Measurements from ENCODE around the gene YEATS2.
A peak's percentile ranks its signal among the peaks of the same experiment; 100 is the strongest.

The YEATS2 gene

GRCh38 chr3:183822631-183823030, 125.0 kb downstream of the YEATS2 start:
- no peak for TF ChIP-seq L3MBTL2 (conservative IDR thresholded peaks at IDR 0.05)
- no peak for TF ChIP-seq ZNF384 (IDR thresholded peaks at IDR 0.05)
- TF ChIP-seq PKNOX1 (IDR thresholded peaks at IDR 0.05), result no peak
- no peak for TF ChIP-seq BHLHE40 (IDR thresholded peaks at IDR 0.05; ENCODE audit: borderline replicate concordance)
- no peak for TF ChIP-seq FOXA1 (IDR thresholded peaks at IDR 0.05)
- TF ChIP-seq SUZ12 (IDR thresholded peaks at IDR 0.05), result no peak
- no peak for TF ChIP-seq FOXM1 (IDR thresholded peaks at IDR 0.05; ENCODE audit: borderline replicate concordance)
- TF ChIP-seq LEF1 (IDR thresholded peaks at IDR 0.05; ENCODE audit: borderline replicate concordance), result no peak
- TF ChIP-seq CTBP1 (IDR thresholded peaks at IDR 0.05; ENCODE audit: borderline replicate concordance), result no peak
- no peak for TF ChIP-seq FOXK2 (IDR thresholded peaks at IDR 0.05)
- TF ChIP-seq TARDBP (IDR thresholded peaks at IDR 0.05), result no peak
- no peak for TF ChIP-seq NFRKB (IDR thresholded peaks at IDR 0.05)
- no peak for TF ChIP-seq HDGF (IDR thresholded peaks at IDR 0.05; ENCODE audit: borderline replicate concordance)
- no peak for TF ChIP-seq ARNT (IDR thresholded peaks at IDR 0.05)
- TF ChIP-seq ELF4 (IDR thresholded peaks at IDR 0.05), result no peak
- ChIA-PET POLR2A (no interaction called here), CTCF (no interaction called here)
- no peak for DNase-seq (ENCODE audit: extremely low spot score)

- DNase-seq (ENCODE audit: extremely low spot score), result no peak
- POLR2A ChIA-PET, result no interaction called here
- CTCF ChIA-PET, result interaction anchor here (1.1 kb wide), 1 partner anchor 24 kb away, joined by 5 read pairs; no protein-coding TSS in a partner anchor
- TF ChIP-seq SUZ12 (IDR thresholded peaks at IDR 0.05), result no peak
- TF ChIP-seq PKNOX1 (IDR thresholded peaks at IDR 0.05), result no peak
- no peak for TF ChIP-seq BHLHE40 (IDR thresholded peaks at IDR 0.05; ENCODE audit: borderline replicate concordance)
- no peak for TF ChIP-seq TARDBP (IDR thresholded peaks at IDR 0.05)
- no peak for TF ChIP-seq FOXK2 (IDR thresholded peaks at IDR 0.05)
- no peak for TF ChIP-seq ZNF384 (IDR thresholded peaks at IDR 0.05)
Measured at GRCh38 chr3:183823963-183824362, 126.4 kb downstream of the YEATS2 start.

GRCh38 chr3:183824761-183825455, 127.3 kb downstream of the YEATS2 start:
- no peak for TF ChIP-seq SUZ12 (IDR thresholded peaks at IDR 0.05)
- ChIA-PET CTCF (interaction anchor here (0.8 kb wide), 1 partner anchor 24 kb away, joined by 4 read pairs; no protein-coding TSS in a partner anchor), POLR2A (interaction anchor here (1.7 kb wide), 1 partner anchor 60 kb away, joined by 7 read pairs; the partner anchor contains the start of gene PARL)
- DNase-seq (ENCODE audit: extremely low spot score), result peak; percentile 14

- POLR2A ChIA-PET, result interaction anchor here (1.7 kb wide), 1 partner anchor 59 kb away, joined by 7 read pairs; the partner anchor contains the start of gene PARL
- TF ChIP-seq ZNF384 (IDR thresholded peaks at IDR 0.05) (no peak), PKNOX1 (IDR thresholded peaks at IDR 0.05) (no peak), L3MBTL2 (conservative IDR thresholded peaks at IDR 0.05) (no peak), ARNT (IDR thresholded peaks at IDR 0.05) (no peak), FOXA1 (IDR thresholded peaks at IDR 0.05) (no peak), SP1 (IDR thresholded peaks at IDR 0.05) (no peak), CTBP1 (IDR thresholded peaks at IDR 0.05; ENCODE audit: borderline replicate concordance) (no peak), HDGF (IDR thresholded peaks at IDR 0.05; ENCODE audit: borderline replicate concordance) (no peak), BHLHE40 (IDR thresholded peaks at IDR 0.05; ENCODE audit: borderline replicate concordance) (no peak), LEF1 (IDR thresholded peaks at IDR 0.05; ENCODE audit: borderline replicate concordance) (no peak), FOXM1 (IDR thresholded peaks at IDR 0.05; ENCODE audit: borderline replicate concordance) (no peak; the same call in 1 of the 2 replicates), FOXK2 (IDR thresholded peaks at IDR 0.05) (no peak), SUZ12 (IDR thresholded peaks at IDR 0.05) (no peak), NFRKB (IDR thresholded peaks at IDR 0.05) (no peak), ELF4 (IDR thresholded peaks at IDR 0.05) (no peak), TARDBP (IDR thresholded peaks at IDR 0.05) (no peak)
- peak; percentile 71 for DNase-seq (ENCODE audit: extremely low spot score)
- CTCF ChIA-PET, result interaction anchor here (0.8 kb wide), 1 partner anchor 23 kb away, joined by 4 read pairs; no protein-coding TSS in a partner anchor
Measured at GRCh38 chr3:183825456-183826161, 128.0 kb downstream of the YEATS2 start, which contains the start of gene MAP6D1. TSS of gene MAP6D1 (minus strand) at chr3:183825577. CDS start at chr3:183825547, 30 bp downstream.

GRCh38 chr3:183826448-183827250, 129.1 kb downstream of the YEATS2 start:
- CTCF ChIA-PET, result interaction anchor here (0.8 kb wide), 1 partner anchor 56 kb away, joined by 3 read pairs; no protein-coding TSS in a partner anchor
- TF ChIP-seq LEF1 (IDR thresholded peaks at IDR 0.05; ENCODE audit: borderline replicate concordance), result no peak
- TF ChIP-seq FOXK2 (IDR thresholded peaks at IDR 0.05), result no peak
- TF ChIP-seq BHLHE40 (IDR thresholded peaks at IDR 0.05; ENCODE audit: borderline replicate concordance), result no peak
- TF ChIP-seq SP1 (IDR thresholded peaks at IDR 0.05), result no peak
- TF ChIP-seq FOXM1 (IDR thresholded peaks at IDR 0.05; ENCODE audit: borderline replicate concordance), result no peak
- TF ChIP-seq ELF4 (IDR thresholded peaks at IDR 0.05), result no peak
- POLR2A ChIA-PET, result interaction anchor here (1.7 kb wide), 1 partner anchor 58 kb away, joined by 7 read pairs; the partner anchor contains the start of gene PARL
- no peak for DNase-seq (ENCODE audit: extremely low spot score)
